Gastrocnemius medialis (tissue), 4 donors: ENCODE measurements around the gene ELMO2.

ENCODE experiments used
- CTCF ChIP-seq, 5 experiments: fragments of 450-650 bp in 3 of 5; fragments of 200-600 bp in 2 of 5; sonication (generic) in 2 of 5; IDR thresholded peaks in 4 of 5; conservative IDR thresholded peaks in 1 of 5; 1 replicate in 4 of 5; 2 replicates in 1 of 5; pipeline ENCODE4 v1.5.1; 2016 to 2019; ENCODE audit warnings: antibody characterized with exemption in 5 of 5, mild to moderate bottlenecking in 3 of 5, moderate library complexity in 3 of 5
- POLR2A ChIP-seq, 2 donors: fragments of 450-650 bp; IDR thresholded peaks; one replicate each; pipeline ENCODE4 v1.6.1; 2017; ENCODE audit warnings: antibody characterized with exemption in 2 of 2, mild to moderate bottlenecking in 2 of 2, moderate library complexity in 2 of 2

- TF ChIP-seq CTCF (IDR thresholded peaks at IDR 0.05 in 4 of 5, conservative IDR thresholded peaks at IDR 0.05 in 1 of 5) = no peak
- TF ChIP-seq POLR2A (IDR thresholded peaks at IDR 0.05) = no peak
Measured at GRCh38 chr20:46358346-46359058, 47.9 kb downstream of the ELMO2 start.
